Ascending aorta (tissue), 2 donors: ENCODE results near the gene WASL. TPM values are rescaled to one million over a fixed set of nuclear protein-coding genes. Genes with fewer than 3 reads are reported as not detected.

Experiments used
- DNase-seq, 2 donors: peaks; one replicate each; pipeline ENCODE4 v3.0.0-alpha.2; 2019; ENCODE audit warnings: low spot score in 2 of 2
- H3K27ac ChIP-seq, 2 donors: fragments of 200-600 bp; sonication (generic); one replicate each; pipeline ENCODE4 v1.5.1; 2016 to 2017; ENCODE audit warnings: mild to moderate bottlenecking in 1 of 2
- H3K27me3 ChIP-seq: fragments of 200-600 bp; sonication (generic); one replicate; pipeline ENCODE4 v1.5.1; 2017
- H3K36me3 ChIP-seq, 2 donors: fragments of 200-600 bp; sonication (generic); one replicate each; pipeline ENCODE4 v1.5.1; 2016
- H3K4me1 ChIP-seq, 2 donors: fragments of 200-600 bp; sonication (generic); one replicate each; pipeline ENCODE4 v1.5.1; 2016 to 2017; ENCODE audit warnings: mild to moderate bottlenecking in 1 of 2
- H3K4me3 ChIP-seq, 2 donors: fragments of 200-600 bp; sonication (generic); one replicate each; pipeline ENCODE4 v1.5.1; 2016 to 2017; ENCODE audit warnings: mild to moderate bottlenecking in 1 of 2
- H3K9me3 ChIP-seq, 2 donors: fragments of 200-600 bp; sonication (generic); one replicate each; pipeline ENCODE4 v1.5.1; 2016
- intact Hi-C: fragments of 100-400 bp; cut with DNase I; formaldehyde crosslinking; loops from one replicate; pipeline ENCODE4 v1.15.1; 2023
- total RNA-seq: library from RNA; depleted of rRNA; stranded (reverse); fragments of >200 nt; gene quantifications from one replicate; pipeline ENCODE4 v1.1.0, GENCODE V29; 2016
- TF ChIP-seq, protein P1 (sequence below), 3 experiments: fragments of 200-600 bp in 2 of 3; fragments of 450-650 bp in 1 of 3; sonication (generic) in 2 of 3; IDR thresholded peaks; one replicate each; pipeline ENCODE4 v1.5.1; 2016 to 2019; ENCODE audit warnings: antibody characterized with exemption in 3 of 3, mild to moderate bottlenecking in 1 of 3, moderate library complexity in 1 of 3

Gene WASL
- total RNA-seq, 1 donor from 2014 or later: 23.7 TPM

DNA sequence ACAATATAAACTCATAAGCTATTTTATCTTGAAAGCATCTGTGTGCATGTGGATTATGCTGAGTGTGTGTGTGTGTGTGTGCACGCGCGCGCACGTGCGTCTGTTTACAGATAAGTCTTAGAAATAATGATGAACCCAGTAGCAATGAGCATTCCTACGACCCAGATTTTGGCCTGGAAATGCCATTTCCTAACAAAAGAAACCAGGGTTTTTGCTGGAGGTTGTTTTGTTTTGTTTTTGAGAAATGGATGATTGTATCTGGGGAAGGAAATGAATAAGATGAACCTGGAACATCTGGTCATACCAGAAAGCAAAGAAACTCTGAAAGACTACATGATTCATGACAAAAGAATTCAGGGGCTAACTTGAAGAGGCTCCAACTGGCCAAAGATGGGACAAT lies 115.2 kb downstream of the WASL start:
- DNase-seq: no peak
- H3K4me1 ChIP-seq: no peaks in the 10 kb centered on the region
- H3K36me3 ChIP-seq: no peaks in the 10 kb centered on the region
- H3K27ac ChIP-seq: no peak overlapping the region
- intact Hi-C loops: no loop called here
- H3K27me3 ChIP-seq: no peaks in the 10 kb centered on the region
- no peaks in the 10 kb centered on the region for H3K9me3 ChIP-seq
- no peak overlapping the region for H3K4me3 ChIP-seq
- TF ChIP-seq, protein P1, sequence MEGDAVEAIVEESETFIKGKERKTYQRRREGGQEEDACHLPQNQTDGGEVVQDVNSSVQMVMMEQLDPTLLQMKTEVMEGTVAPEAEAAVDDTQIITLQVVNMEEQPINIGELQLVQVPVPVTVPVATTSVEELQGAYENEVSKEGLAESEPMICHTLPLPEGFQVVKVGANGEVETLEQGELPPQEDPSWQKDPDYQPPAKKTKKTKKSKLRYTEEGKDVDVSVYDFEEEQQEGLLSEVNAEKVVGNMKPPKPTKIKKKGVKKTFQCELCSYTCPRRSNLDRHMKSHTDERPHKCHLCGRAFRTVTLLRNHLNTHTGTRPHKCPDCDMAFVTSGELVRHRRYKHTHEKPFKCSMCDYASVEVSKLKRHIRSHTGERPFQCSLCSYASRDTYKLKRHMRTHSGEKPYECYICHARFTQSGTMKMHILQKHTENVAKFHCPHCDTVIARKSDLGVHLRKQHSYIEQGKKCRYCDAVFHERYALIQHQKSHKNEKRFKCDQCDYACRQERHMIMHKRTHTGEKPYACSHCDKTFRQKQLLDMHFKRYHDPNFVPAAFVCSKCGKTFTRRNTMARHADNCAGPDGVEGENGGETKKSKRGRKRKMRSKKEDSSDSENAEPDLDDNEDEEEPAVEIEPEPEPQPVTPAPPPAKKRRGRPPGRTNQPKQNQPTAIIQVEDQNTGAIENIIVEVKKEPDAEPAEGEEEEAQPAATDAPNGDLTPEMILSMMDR (IDR thresholded peaks at IDR 0.05): no peak

DNA sequence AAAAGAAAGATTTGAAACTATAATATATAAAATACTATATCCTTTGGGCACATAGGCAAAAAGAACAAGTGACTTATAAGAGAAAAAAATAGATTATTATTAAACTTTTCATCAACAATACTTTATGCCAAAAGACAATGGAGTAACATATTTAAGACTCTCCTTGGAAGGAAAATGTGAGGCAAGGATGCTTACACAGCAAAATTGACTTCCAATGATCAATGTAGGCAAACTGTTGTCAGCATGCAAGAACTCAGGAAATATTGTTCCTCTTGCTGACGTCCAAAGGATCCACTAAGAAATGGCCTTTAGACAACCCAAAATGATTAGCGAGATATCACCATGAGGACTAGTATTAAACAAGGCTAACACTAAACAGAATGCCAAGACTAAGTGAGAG lies 116.0 kb downstream of the WASL start:
- intact Hi-C loops: no loop called here

More for the DNA sequence above, 116.0 kb downstream of the WASL start:
- no peak overlapping the region for H3K4me3 ChIP-seq
- H3K9me3 ChIP-seq: no peaks in the 10 kb centered on the region
- no peak overlapping the region for H3K27ac ChIP-seq
- no peak for DNase-seq
- H3K36me3 ChIP-seq: no peaks in the 10 kb centered on the region
- no peaks in the 10 kb centered on the region for H3K4me1 ChIP-seq
- H3K27me3 ChIP-seq: no peaks in the 10 kb centered on the region
- TF ChIP-seq, protein P1 (IDR thresholded peaks at IDR 0.05): no peak

Other genes starting within 250 kb of the WASL start
- gene IQUB, start 214.4 kb downstream of the WASL start, total RNA-seq: not detected
- gene NDUFA5, start 191.2 kb downstream of the WASL start, total RNA-seq: 20.1 TPM
- gene ASB15, start 147.2 kb downstream of the WASL start, total RNA-seq: not detected
- not detected for gene LMOD2, start 93.1 kb downstream of the WASL start, total RNA-seq
- not detected for gene HYAL4, start 96.2 kb upstream of the WASL start, total RNA-seq
- not detected for gene SPAM1, start 176.2 kb upstream of the WASL start, total RNA-seq